Measurements from ENCODE around the gene OR2Y1. TPM values are rescaled to one million over a fixed set of nuclear protein-coding genes. Genes with fewer than 3 reads are reported as not detected.
"Not testable (repeated sequence)": the region's sequence is repeated elsewhere in the genome, so short reads cannot be mapped to it uniquely, and the experiment has no call there.

OR2Y1 gene
- total RNA-seq, 4 donors from 2014 or later = not detected

DNA sequence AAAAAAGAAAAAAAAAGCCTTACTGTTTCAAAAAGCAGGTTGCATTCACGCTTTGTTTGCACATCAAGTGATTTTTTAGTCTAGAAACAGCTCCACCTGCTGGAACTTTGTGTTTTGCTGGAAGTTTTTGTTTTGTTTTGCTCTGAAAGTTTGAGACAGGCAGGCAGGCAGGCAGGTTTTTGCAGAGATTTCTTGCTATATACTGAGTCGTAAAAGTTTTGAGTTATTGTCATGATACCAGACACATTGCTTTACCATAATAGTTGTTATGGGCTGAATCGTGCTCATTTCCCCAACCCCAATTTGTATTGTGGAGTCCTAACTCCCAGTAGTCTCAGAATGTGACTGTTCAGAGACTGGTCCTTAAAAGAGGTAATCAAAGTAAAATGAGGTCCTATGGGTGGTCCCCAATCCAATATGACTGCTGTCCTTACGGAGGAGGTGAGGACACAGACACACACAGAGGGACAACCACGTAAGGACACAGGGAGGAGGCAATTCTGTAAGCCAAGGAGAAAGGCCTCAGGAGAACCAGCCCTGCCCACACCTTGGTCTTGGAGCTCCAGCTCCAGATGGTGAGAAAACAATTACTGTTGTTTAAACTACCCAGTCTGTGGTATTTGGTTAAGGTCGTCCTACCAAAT lies 20.9 kb downstream of the OR2Y1 start:
- no peak for DNase-seq (ENCODE audit: low spot score in 2 of 2)
- no peak for TF ChIP-seq POLR2AphosphoS5 (IDR thresholded peaks at IDR 0.05)
- TF ChIP-seq, protein P1, sequence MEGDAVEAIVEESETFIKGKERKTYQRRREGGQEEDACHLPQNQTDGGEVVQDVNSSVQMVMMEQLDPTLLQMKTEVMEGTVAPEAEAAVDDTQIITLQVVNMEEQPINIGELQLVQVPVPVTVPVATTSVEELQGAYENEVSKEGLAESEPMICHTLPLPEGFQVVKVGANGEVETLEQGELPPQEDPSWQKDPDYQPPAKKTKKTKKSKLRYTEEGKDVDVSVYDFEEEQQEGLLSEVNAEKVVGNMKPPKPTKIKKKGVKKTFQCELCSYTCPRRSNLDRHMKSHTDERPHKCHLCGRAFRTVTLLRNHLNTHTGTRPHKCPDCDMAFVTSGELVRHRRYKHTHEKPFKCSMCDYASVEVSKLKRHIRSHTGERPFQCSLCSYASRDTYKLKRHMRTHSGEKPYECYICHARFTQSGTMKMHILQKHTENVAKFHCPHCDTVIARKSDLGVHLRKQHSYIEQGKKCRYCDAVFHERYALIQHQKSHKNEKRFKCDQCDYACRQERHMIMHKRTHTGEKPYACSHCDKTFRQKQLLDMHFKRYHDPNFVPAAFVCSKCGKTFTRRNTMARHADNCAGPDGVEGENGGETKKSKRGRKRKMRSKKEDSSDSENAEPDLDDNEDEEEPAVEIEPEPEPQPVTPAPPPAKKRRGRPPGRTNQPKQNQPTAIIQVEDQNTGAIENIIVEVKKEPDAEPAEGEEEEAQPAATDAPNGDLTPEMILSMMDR (IDR thresholded peaks at IDR 0.05) = peak in 1 of 2 donors; percentile 55
- Histone ChIP-seq H3K27ac (no peak overlapping the region), H3K4me1 (no peaks in the 10 kb centered on the region), H3K36me3 (no peaks in the 10 kb centered on the region), H3K9me3 (no peaks in the 10 kb centered on the region), H3K27me3 (peaks cover 6% of the 10 kb centered on the region), H3K4me3 (no peak overlapping the region)
- WGBS = 48% methylated on average over 6 of the region's 6 CpGs

DNA sequence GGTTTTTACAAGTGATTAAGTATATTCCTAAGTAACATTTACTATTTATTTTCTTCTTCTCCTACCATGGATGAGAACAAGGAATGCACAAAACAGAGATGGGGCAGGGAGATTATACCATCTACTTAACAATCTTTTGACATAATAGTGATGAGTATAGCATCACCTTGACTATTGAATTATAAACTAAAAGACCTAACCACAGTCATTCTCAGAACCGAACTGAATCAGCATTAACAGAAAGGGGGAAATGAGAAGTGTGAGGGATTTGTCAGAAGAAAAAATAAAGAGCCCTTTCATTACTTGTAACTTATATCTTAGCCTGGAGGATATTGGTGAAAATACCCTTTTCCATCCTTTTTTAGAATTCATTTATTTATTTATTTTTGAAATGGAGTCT lies 21.9 kb downstream of the OR2Y1 start:
- Histone ChIP-seq H3K36me3 (no peaks in the 10 kb centered on the region), H3K4me3 (no peak overlapping the region), H3K27me3 (peaks cover 6% of the 10 kb centered on the region), H3K9me3 (no peaks in the 10 kb centered on the region), H3K27ac (no peak overlapping the region), H3K4me1 (no peaks in the 10 kb centered on the region)
- WGBS = 38% methylated on average over 1 of the region's 1 CpG
- DNase-seq (ENCODE audit: low spot score in 2 of 2) = no peak
- TF ChIP-seq POLR2A (IDR thresholded peaks at IDR 0.05) (no peak), EP300 (IDR thresholded peaks at IDR 0.05) (no peak), POLR2AphosphoS5 (IDR thresholded peaks at IDR 0.05) (no peak)
- TF ChIP-seq, protein P1 (IDR thresholded peaks at IDR 0.05) = no peak

DNA sequence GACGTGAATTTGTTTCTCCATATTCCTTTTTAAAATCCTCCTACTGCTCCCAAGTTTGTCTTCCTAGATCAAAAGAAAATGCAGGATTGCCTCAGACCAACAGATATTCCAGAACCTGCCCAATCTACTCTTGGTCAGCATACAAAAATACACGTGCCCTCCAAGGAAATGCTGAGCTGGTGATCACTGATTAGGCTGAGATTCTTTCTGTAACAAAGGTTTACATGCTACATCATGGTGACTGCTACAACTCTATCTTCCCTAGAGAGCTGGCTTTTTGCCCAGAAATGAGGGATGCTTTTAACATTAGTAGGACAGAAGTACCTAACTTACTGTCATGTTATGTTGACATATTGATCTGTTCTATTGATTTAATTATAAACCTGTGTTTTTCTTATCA lies 35.5 kb downstream of the OR2Y1 start:
- H3K4me3 ChIP-seq = no peak overlapping the region
- H3K4me1 ChIP-seq = no peaks in the 10 kb centered on the region
- H3K27me3 ChIP-seq = peaks cover 6% of the 10 kb centered on the region
- 60% methylated on average over 2 of the region's 2 CpGs for WGBS
- DNase-seq (ENCODE audit: low spot score in 2 of 2) = no peak
- TF ChIP-seq, protein P1 (IDR thresholded peaks at IDR 0.05) = no peak
- no peak for TF ChIP-seq POLR2AphosphoS5 (IDR thresholded peaks at IDR 0.05)
- no peak for TF ChIP-seq POLR2A (IDR thresholded peaks at IDR 0.05)
- no peak for TF ChIP-seq EP300 (IDR thresholded peaks at IDR 0.05)
- no peak overlapping the region for H3K27ac ChIP-seq
- H3K9me3 ChIP-seq = no peaks in the 10 kb centered on the region
- no peaks in the 10 kb centered on the region for H3K36me3 ChIP-seq

DNA sequence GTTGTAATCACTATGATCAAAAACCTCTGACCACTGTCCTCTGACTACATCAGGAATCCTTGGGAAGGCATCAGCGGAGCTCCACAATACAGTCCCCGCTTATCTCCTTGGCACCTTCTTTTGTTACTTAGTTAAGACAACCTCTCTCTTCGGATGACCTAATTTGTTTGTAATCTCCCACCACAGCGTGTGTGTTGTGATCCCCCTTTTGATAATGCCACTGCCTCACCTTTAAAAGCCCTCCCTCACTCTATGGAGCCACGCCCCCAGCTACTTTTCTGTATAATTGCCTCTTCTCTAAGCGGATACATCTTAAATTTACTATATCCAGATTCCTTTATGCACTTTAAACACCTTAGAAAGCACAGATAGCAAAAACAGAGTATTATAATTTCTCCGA lies 35.9 kb downstream of the OR2Y1 start:
- H3K9me3 ChIP-seq = no peaks in the 10 kb centered on the region
- WGBS = 86% methylated on average over 7 of the region's 7 CpGs
- no peak for DNase-seq (ENCODE audit: low spot score in 2 of 2)
- H3K27ac ChIP-seq = no peak overlapping the region
- no peaks in the 10 kb centered on the region for H3K4me1 ChIP-seq
- H3K4me3 ChIP-seq = no peak overlapping the region
- H3K36me3 ChIP-seq = no peaks in the 10 kb centered on the region
- TF ChIP-seq EP300 (IDR thresholded peaks at IDR 0.05) (no peak), POLR2AphosphoS5 (IDR thresholded peaks at IDR 0.05) (no peak), POLR2A (IDR thresholded peaks at IDR 0.05) (no peak)
- TF ChIP-seq, protein P1 (IDR thresholded peaks at IDR 0.05) = no peak
- H3K27me3 ChIP-seq = peaks cover 2% of the 10 kb centered on the region

DNA sequence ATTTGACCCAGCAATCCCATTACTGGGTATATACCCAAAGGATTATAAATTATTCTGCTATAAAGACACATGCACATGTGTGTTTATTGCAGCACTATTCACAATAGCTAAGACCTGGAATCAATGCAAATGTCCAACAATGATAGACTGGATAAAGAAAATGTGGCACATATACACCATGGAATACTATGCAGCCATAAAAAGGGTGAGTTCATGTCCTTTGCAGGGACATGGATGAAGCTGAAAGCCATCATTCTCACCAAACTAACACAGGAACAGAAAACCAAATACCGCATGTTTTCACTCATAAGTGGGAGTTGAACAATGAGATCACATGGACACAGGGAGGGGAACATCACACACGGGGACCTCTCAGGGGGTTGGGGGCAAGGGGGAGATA lies 36.5 kb downstream of the OR2Y1 start:
- 95% methylated on average over 2 of the region's 2 CpGs for WGBS
- not testable (repeated sequence) for H3K27me3 ChIP-seq

DNA sequence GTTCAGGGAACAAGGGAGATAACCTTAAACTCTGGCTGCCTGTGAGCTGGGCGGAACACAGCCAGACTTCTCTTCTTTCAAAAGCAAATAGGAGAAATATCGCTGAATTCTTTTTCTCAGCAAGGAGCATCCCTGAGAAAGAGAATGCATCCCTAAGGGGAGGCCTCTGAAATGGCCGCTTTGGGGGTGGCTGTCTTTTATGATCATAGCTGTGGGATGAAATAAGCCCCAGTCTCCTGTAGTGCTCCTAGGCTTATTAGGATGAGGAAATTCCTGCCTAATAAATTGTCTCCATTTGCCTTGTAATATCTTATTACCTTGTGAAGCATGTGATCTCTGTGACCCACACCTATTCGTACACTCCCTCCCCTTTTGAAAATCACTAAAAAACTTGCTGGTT lies 39.4 kb downstream of the OR2Y1 start:
- not testable (repeated sequence) for H3K27ac ChIP-seq; H3K4me3 ChIP-seq; H3K36me3 ChIP-seq; H3K27me3 ChIP-seq; H3K9me3 ChIP-seq; H3K4me1 ChIP-seq; DNase-seq (ENCODE audit: low spot score in 2 of 2)
- WGBS = 91% methylated on average over 4 of the region's 4 CpGs

More for the DNA sequence above, 36.5 kb downstream of the OR2Y1 start:
- not testable (repeated sequence) for H3K36me3 ChIP-seq; DNase-seq (ENCODE audit: low spot score in 2 of 2); H3K4me3 ChIP-seq; H3K4me1 ChIP-seq; H3K9me3 ChIP-seq; H3K27ac ChIP-seq
